GM12874 (cell line): Measurements from ENCODE around the gene TDRD12.

Source experiments
- TF ChIP-seq, protein P1 (sequence below): IDR thresholded peaks from 2 replicates; pipeline ENCODE4 v1.5.1; 2011; ENCODE audit warnings: low read depth, mild to moderate bottlenecking, control low read depth, low read length, moderate library complexity; ENCODE audit not compliant: insufficient read depth

TDRD12 gene, protein sequence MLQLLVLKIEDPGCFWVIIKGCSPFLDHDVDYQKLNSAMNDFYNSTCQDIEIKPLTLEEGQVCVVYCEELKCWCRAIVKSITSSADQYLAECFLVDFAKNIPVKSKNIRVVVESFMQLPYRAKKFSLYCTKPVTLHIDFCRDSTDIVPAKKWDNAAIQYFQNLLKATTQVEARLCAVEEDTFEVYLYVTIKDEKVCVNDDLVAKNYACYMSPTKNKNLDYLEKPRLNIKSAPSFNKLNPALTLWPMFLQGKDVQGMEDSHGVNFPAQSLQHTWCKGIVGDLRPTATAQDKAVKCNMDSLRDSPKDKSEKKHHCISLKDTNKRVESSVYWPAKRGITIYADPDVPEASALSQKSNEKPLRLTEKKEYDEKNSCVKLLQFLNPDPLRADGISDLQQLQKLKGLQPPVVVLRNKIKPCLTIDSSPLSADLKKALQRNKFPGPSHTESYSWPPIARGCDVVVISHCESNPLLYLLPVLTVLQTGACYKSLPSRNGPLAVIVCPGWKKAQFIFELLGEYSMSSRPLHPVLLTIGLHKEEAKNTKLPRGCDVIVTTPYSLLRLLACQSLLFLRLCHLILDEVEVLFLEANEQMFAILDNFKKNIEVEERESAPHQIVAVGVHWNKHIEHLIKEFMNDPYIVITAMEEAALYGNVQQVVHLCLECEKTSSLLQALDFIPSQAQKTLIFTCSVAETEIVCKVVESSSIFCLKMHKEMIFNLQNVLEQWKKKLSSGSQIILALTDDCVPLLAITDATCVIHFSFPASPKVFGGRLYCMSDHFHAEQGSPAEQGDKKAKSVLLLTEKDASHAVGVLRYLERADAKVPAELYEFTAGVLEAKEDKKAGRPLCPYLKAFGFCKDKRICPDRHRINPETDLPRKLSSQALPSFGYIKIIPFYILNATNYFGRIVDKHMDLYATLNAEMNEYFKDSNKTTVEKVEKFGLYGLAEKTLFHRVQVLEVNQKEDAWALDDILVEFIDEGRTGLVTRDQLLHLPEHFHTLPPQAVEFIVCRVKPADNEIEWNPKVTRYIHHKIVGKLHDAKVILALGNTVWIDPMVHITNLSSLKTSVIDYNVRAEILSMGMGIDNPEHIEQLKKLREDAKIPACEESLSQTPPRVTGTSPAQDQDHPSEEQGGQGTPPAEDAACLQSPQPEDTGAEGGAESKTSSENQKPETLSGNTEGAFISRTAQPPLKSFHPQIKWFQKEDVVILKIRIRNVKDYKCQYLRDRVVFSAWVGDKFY (N-terminal part only)

DNA sequence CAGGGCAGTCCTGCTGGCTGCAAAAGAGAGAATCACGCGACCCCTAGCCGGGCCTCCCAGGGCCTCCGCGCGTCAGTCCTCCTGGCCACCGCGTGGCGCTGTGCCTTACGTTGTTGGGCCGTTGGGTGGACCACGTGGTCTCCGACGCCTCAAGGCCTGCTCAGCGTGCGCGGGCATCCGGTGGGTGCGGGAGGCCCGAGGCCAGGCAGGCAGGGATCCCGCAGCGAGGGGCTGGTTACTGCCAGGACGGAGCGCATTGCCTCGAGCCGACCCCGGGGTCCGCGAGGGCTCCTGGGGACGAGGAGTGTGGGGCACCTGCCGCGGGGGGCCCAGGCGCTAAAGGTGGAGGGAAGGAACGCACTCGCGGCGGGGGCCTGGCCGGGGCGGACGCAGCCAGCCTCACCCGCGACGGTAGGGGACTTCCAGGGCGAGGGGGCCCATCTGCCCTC is at the start of gene TDRD12:
Gene TDRD12, plus strand, starts transcription at position 157 of the 449 bp plus-strand sequence. CDS start 306 bp downstream, outside the sequence.
- TF ChIP-seq, protein P1, sequence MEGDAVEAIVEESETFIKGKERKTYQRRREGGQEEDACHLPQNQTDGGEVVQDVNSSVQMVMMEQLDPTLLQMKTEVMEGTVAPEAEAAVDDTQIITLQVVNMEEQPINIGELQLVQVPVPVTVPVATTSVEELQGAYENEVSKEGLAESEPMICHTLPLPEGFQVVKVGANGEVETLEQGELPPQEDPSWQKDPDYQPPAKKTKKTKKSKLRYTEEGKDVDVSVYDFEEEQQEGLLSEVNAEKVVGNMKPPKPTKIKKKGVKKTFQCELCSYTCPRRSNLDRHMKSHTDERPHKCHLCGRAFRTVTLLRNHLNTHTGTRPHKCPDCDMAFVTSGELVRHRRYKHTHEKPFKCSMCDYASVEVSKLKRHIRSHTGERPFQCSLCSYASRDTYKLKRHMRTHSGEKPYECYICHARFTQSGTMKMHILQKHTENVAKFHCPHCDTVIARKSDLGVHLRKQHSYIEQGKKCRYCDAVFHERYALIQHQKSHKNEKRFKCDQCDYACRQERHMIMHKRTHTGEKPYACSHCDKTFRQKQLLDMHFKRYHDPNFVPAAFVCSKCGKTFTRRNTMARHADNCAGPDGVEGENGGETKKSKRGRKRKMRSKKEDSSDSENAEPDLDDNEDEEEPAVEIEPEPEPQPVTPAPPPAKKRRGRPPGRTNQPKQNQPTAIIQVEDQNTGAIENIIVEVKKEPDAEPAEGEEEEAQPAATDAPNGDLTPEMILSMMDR = no peak

DNA sequence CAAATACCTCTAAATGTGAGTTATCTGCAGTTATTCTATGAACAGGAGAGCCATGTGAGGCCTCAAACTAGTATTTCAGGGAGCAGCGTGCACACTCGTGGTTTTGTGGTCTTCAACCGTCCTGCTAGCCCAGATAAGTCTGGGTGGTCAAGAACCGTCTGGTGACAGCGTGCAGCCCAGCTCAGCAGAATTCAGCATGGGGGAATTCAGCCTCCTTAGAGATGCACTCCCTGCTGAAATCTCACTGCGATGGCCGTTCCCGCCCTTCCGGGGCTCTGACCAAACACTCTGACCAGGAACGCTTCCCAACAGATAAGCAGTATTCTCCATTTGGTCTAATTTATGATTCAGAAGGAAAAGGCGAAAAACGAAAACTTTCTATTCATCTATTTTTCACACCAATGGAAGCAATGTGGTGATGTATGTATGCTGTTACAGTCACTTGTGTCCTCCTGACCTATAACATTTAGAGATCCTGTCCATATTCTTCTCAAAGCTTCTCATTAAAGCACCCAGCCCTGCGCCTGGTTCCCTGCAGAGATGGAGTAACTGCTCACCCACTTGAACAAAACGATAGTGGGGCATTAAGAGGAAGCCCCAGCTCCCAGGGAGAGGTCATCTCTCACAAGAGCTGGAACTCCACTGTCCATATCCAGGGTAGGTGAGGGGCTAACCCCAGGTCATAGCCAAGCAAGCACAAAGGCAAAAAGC is 47.5 kb upstream of the TDRD12 start:
- TF ChIP-seq, protein P1 = no peak

DNA sequence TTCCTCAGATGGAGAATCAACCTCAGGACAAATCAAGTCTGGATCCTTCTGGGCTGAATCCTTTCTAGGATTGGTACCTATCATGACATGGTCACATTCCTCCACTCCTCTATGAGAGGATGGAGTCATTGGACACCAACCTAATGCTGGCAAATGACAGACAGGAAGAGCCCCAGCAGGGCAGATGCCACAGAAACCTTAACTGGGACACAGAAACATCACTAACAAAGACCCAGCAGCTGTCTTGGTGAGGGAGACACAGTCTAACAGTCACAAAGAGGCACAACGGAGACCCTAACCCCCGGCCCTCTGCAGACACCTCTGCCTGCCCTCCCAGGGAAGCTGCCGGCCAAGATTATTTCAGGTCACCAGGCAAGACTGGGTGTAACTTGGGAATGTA is 46.7 kb upstream of the TDRD12 start:
- TF ChIP-seq, protein P1 = no peak

DNA sequence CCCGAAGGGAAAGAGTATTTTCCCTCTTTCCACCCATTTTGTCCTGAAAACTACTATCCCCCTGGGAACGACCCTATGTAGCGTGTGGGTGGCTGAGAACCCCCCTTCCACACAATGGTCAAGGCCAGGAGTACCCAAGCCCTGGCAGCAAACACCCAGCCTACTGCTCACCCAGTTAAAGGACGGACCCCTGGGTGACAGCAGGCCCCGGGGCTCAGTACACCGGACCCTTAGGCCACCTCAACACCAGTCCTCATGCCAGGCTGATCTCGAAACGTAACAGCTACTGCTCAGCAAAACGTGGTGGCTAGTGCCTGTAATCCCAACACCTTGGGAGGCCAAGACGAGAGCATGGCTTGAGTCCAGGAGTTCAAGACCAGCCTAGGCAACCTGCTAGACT is 46.0 kb upstream of the TDRD12 start:
- TF ChIP-seq, protein P1 = no peak

DNA sequence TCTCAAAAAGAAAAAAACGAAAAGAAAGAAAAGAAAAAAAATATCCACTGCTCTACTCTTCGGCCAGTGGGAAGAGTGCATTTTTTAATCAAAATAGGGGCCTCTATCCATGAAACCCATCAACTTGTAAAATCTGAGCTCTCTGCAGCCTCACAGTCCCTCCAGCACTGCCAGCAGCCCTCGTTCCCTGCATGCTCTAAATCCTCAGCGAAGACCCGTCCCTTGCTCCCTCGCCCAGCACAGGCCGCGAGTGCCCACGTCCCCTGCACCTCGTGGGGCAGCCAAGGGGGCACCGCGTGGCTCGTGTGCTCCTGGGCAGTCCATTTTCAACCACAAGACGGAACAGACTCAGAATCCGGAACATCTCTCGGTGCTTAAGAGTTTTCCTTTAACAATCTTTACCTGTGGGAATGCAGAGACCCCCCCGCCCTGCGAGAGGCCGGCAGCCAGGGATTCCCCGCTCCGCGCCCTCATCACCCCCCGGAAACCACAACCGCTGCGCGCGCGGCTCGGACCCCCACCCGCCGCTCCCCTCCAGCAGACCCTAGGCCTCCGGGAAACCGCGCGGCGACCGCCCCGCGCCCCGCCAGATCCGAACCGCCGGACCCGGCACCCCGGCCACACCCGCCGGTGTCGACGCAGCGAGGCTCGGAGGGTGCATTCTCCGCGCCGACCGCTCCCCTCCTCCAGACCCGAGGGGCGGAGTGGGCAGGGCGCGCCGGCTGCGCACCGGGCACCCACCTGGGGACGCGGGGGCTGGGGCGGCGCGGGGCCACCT is 45.2 kb upstream of the TDRD12 start:
- TF ChIP-seq, protein P1 = no peak

DNA sequence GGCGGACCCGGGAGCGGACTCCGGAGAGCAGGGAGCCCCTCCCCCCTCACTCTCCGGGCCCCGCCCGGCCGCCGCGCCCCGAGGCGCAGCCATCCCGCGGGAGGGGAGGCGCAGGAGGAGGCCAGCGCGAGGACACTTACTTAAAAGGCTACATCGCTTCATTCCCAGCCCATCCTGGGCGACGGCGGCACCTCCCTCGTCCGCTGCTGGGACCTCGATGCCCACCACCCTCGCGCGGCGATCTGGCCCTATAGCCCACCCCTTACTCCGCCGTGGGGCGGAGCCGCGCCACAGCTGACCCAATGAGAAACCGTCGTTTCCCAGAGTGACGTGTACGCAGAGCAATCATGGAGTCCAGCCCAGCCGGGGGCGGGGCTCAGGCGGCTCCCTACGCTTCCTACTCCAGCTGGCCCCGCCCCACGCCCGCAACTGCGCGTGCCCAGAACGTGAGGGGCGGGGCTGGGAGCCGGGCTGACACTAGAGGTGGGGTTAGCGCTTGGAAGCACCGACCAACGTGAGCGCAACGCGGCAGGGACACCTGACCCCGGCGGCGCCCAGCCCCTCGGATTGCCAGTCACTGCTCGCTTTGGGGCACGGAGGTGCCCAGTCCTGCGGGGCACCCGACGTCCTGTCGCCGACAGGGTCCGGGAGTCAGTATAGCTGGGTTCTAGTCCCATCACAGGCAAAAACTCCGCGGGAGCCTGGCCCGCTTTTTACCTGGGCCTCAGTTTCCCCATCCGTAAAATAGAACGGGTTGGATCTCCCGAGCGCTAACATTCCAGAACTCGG is 44.4 kb upstream of the TDRD12 start, which contains the start of gene ANKRD27:
Gene ANKRD27, minus strand, starts transcription at position 250 of the 789 bp plus-strand sequence. CDS start 16,165 bp downstream, outside the sequence.
- TF ChIP-seq, protein P1 = no peak
